ENCODE data around the gene HOXB7. TPM values are rescaled to one million over a fixed set of nuclear protein-coding genes. Genes with fewer than 3 reads are reported as not detected.
A peak's percentile ranks its signal among the peaks of the same experiment; 100 is the strongest.

Gene HOXB7
- total and polyA plus RNA-seq, 2 of the 13 experiments (the other 11 are each of a cell fraction or from before 2014, with no cell fraction given), result 0.04 TPM; not detected in 1

DNA sequence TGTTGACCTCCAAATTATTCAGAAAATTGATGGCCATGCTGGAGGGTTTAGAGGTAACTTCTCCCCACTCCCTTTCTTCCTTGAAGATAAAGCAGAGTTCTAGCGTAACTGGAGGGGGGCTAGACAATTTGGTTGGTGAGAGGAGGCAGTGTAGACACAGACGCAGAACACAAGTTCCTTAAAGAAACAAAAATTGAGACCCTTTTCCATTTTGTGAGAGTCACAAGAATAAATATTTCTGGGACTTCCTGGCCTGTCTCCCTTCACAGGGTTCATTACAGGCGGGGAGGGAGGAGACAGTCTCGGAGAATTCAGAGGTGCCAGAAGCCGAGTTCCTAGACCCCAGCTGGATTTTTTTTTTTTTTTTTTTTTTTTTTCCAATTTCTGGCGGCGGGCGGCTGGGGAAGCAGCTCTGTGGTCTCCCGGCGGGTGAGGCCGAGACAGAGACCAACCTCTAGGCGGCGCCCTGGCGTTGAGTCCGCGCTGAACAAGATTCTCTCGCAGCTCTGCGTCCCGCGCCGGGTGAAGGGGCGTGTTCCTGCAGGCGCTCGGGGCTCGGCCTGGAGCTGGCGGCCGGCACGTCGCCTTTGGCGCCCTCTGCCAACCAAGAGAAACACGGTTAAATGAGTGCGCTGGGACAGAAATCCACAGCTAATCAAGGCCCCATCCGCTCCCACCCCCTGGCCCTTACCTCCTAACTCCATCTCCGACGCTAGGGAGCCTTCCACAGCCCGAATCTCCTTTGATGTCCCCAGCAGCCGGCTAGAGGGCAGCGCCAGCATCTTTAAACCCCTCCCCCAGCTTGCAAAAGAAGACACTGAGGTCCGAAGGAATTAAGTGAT is 25.6 kb upstream of the HOXB7 start (continued):
- TF ChIP-seq, protein P1, sequence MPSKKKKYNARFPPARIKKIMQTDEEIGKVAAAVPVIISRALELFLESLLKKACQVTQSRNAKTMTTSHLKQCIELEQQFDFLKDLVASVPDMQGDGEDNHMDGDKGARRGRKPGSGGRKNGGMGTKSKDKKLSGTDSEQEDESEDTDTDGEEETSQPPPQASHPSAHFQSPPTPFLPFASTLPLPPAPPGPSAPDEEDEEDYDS (CRISPR knock-in tag; IDR thresholded peaks at IDR 0.05), result no peak; the same call in 1 of the 2 replicates
- TF ChIP-seq, protein P2, sequence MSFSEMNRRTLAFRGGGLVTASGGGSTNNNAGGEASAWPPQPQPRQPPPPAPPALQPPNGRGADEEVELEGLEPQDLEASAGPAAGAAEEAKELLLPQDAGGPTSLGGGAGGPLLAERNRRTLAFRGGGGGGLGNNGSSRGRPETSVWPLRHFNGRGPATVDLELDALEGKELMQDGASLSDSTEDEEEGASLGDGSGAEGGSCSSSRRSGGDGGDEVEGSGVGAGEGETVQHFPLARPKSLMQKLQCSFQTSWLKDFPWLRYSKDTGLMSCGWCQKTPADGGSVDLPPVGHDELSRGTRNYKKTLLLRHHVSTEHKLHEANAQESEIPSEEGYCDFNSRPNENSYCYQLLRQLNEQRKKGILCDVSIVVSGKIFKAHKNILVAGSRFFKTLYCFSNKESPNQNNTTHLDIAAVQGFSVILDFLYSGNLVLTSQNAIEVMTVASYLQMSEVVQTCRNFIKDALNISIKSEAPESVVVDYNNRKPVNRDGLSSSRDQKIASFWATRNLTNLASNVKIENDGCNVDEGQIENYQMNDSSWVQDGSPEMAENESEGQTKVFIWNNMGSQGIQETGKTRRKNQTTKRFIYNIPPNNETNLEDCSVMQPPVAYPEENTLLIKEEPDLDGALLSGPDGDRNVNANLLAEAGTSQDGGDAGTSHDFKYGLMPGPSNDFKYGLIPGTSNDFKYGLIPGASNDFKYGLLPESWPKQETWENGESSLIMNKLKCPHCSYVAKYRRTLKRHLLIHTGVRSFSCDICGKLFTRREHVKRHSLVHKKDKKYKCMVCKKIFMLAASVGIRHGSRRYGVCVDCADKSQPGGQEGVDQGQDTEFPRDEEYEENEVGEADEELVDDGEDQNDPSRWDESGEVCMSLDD (CRISPR knock-in tag; IDR thresholded peaks at IDR 0.05; ENCODE audit: borderline replicate concordance), result no peak; the same call in 1 of the 2 replicates
- TF ChIP-seq XBP1 (CRISPR knock-in tag; IDR thresholded peaks at IDR 0.05), result no peak
- peak; percentile 59 for TF ChIP-seq HDAC2 (CRISPR knock-in tag; IDR thresholded peaks at IDR 0.05)
- peak; percentile 50; the same call in 1 of the 2 replicates for TF ChIP-seq FOXC1 (CRISPR knock-in tag; IDR thresholded peaks at IDR 0.05; ENCODE audit: borderline replicate concordance)
- peak; percentile 46; the same call in 1 of the 2 replicates for TF ChIP-seq MED1 (CRISPR knock-in tag; IDR thresholded peaks at IDR 0.05)
- no peak for TF ChIP-seq ZMYM2 (CRISPR knock-in tag; IDR thresholded peaks at IDR 0.05)
- no peak for TF ChIP-seq TGIF2 (CRISPR knock-in tag; IDR thresholded peaks at IDR 0.05)
- no peak for TF ChIP-seq NR3C1 (CRISPR knock-in tag; IDR thresholded peaks at IDR 0.05)
- TF ChIP-seq, protein P3, sequence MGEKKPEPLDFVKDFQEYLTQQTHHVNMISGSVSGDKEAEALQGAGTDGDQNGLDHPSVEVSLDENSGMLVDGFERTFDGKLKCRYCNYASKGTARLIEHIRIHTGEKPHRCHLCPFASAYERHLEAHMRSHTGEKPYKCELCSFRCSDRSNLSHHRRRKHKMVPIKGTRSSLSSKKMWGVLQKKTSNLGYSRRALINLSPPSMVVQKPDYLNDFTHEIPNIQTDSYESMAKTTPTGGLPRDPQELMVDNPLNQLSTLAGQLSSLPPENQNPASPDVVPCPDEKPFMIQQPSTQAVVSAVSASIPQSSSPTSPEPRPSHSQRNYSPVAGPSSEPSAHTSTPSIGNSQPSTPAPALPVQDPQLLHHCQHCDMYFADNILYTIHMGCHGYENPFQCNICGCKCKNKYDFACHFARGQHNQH (CRISPR knock-in tag; IDR thresholded peaks at IDR 0.05), result no peak
- TF ChIP-seq, protein P4, sequence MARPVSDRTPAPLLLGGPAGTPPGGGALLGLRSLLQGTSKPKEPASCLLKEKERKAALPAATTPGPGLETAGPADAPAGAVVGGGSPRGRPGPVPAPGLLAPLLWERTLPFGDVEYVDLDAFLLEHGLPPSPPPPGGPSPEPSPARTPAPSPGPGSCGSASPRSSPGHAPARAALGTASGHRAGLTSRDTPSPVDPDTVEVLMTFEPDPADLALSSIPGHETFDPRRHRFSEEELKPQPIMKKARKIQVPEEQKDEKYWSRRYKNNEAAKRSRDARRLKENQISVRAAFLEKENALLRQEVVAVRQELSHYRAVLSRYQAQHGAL (CRISPR knock-in tag; IDR thresholded peaks at IDR 0.05; ENCODE audit: not compliant biosample characterization), result no peak
- TF ChIP-seq, protein P5, sequence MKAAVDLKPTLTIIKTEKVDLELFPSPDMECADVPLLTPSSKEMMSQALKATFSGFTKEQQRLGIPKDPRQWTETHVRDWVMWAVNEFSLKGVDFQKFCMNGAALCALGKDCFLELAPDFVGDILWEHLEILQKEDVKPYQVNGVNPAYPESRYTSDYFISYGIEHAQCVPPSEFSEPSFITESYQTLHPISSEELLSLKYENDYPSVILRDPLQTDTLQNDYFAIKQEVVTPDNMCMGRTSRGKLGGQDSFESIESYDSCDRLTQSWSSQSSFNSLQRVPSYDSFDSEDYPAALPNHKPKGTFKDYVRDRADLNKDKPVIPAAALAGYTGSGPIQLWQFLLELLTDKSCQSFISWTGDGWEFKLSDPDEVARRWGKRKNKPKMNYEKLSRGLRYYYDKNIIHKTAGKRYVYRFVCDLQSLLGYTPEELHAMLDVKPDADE (CRISPR knock-in tag; IDR thresholded peaks at IDR 0.05), result 0 out of 2 replicates have a peak, but pooled peaks have one; percentile 39
- peak; percentile 60; the same call in 1 of the 2 replicates for TF ChIP-seq ZNF501 (CRISPR knock-in tag; IDR thresholded peaks at IDR 0.05)
- no peak for TF ChIP-seq JDP2 (CRISPR knock-in tag; IDR thresholded peaks at IDR 0.05; ENCODE audit: borderline replicate concordance)
- 0 out of 2 replicates have a peak, but pooled peaks have one; percentile 65 for TF ChIP-seq BORCS8-MEF2B (CRISPR knock-in tag; IDR thresholded peaks at IDR 0.05)
- TF ChIP-seq SIN3B (IDR thresholded peaks at IDR 0.05; ENCODE audit: low read length), result no peak
- TF ChIP-seq ISX (CRISPR knock-in tag; conservative IDR thresholded peaks at IDR 0.05), result no peak
- TF ChIP-seq SMAD1 (CRISPR knock-in tag; IDR thresholded peaks at IDR 0.05; ENCODE audit: borderline replicate concordance, low read depth), result no peak
- TF ChIP-seq, protein P6, sequence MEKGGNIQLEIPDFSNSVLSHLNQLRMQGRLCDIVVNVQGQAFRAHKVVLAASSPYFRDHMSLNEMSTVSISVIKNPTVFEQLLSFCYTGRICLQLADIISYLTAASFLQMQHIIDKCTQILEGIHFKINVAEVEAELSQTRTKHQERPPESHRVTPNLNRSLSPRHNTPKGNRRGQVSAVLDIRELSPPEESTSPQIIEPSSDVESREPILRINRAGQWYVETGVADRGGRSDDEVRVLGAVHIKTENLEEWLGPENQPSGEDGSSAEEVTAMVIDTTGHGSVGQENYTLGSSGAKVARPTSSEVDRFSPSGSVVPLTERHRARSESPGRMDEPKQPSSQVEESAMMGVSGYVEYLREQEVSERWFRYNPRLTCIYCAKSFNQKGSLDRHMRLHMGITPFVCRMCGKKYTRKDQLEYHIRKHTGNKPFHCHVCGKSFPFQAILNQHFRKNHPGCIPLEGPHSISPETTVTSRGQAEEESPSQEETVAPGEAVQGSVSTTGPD (CRISPR knock-in tag; IDR thresholded peaks at IDR 0.05), result no peak
- no peak for TF ChIP-seq ZNF253 (CRISPR knock-in tag; IDR thresholded peaks at IDR 0.05; ENCODE audit: borderline replicate concordance)
- TF ChIP-seq ZKSCAN5 (CRISPR knock-in tag; IDR thresholded peaks at IDR 0.05), result peak; percentile 61; the same call in 1 of the 2 replicates
- no peak for TF ChIP-seq ZNF24 (IDR thresholded peaks at IDR 0.05)

All from HepG2 (cell line).